AG08395 (cell line): ENCODE measurements around the gene ARID1B.

Experiments used
- DNase-seq: peaks from one replicate; pipeline ENCODE4 v3.0.0; 2012; ENCODE audit warnings: mixed read lengths, low spot score

Gene ARID1B

DNA sequence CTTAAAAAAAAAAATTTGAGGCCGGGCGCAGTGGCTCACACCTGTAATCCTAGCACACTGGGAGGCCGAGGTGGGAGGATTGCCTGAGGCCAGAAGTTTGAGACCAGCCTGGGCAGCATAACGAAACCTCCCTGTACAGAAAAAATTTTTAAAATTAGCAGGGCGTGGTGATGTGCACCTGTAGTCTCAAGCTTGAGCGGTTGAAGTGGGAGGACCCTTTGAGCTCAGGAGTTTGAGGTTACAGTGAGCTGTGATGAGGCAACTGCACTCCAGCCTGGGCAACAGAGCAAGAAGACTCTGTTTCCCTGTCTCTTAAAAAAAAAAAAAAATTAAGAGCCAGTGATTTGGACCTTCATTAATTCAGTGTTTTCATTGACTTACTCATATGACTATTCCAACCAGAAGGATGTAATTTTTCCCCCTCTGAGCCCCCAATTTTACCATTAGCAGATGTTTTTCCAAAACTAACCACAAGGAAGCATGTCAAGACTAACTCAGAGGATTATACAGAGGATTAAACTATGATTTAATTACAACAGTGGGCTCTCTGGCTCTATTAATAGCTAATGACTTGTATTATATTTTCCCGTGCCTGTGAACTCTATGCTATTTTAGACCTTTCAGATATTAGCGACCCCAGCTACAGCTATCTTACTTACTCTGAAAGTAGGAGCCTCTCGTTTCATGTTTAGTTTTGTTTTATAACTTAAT lies 75.1 kb downstream of the ARID1B start:
- no peak for DNase-seq

DNA sequence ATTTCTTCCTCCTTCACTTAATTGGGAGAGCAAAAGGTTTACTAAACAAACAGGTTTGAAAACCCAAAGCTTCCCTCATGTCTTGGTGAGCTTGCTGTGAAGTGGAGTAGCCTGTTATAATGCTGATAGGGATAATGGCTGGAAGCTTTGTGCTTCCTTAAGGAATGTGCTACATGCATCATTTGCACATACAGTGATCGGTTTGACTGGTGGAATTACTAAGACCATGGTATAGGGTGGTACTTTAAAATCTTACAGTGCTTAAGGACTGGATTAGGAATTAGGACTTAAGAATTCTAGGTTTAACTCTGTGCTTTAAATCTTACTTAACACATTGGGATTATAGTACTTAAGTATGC lies 75.7 kb downstream of the ARID1B start:
- no peak for DNase-seq

DNA sequence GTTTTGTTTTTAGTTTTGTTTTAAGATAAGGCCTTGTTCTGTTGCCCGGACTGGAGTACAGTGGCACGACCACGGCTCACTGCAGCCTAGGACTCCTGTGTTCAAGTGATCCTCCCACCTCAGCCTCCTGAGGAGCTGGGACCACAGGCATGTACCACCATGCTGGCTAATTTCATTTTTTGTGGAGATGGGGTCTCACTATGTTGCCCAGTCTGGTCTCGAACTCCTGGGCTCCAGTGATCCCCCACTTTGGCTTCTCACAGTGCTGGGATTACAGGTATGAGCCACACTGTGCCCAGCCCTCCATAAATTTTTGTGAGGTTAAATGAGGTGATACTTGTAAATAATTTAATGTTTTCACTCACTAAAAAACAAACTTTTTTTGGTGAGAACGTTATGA lies 76.6 kb downstream of the ARID1B start:
- DNase-seq, result no peak

DNA sequence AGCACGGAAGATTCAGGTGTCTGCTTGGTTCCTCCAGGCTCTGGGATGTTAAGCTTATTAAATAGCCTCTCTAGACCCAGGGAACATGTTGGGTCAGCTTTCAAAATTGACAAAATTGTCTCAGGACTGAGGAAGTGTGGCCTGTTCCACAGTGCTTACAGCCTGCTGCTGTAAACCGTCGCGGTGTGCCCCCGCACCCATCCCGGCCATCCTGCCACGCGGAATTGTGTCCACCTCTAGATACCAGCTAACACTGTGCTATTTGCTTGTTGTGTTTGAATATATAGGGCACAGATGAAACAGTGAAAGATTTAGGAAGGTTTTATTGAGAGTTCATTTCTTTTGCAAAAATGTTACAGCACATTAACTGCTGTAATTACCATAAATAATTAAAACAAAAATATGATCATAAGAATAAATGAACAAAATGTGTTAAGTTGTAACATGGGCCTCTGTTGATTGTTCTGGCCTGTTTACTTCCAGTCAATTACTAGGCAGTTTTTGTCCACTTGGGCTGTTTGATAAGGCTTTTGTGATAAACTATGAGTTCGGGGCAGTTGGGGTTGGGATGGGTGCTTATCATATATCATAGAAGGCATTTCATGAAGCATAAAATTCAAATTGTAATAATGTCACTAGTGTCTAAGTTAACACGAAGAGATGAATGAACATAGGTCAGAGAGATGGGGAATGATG lies 77.4 kb downstream of the ARID1B start:
- no peak for DNase-seq

DNA sequence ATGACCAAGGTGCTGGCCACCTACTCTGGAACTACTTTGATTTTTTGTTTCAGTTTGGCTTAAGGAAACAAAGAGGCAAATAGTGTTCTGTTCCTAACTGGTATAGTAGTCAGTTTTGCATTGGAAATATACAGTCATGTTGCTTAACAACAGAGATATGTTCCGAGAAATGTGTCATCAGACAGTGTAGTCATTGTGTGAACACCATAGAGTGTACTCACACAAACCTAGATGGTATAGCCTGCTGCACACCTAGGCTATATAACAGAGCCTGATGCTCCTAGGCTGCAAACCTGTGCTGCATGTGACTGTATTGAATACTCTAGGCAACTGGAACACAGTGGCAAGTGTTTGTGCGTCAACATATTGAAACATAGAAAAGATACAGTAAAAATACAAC lies 80.4 kb downstream of the ARID1B start:
- DNase-seq, result no peak

DNA sequence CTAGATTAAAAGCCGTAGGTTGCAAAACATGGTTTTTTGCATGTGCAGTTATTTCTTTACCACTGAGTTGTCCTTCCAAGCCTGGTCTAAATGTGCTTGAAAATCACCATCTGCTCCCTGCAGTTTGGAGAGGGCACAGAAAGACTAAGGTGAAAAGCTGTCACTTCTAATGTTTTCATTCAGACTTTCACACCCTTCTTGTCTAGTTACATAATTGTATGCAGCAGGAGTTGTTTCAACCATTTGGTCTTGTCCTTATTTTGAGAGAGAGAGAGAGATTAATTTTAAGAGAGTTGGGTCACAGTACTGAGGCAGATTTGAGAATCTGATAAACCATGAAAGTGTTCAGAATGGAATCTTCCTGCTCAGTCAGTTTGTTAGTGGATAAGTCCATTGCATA lies 82.5 kb downstream of the ARID1B start:
- DNase-seq, result no peak

DNA sequence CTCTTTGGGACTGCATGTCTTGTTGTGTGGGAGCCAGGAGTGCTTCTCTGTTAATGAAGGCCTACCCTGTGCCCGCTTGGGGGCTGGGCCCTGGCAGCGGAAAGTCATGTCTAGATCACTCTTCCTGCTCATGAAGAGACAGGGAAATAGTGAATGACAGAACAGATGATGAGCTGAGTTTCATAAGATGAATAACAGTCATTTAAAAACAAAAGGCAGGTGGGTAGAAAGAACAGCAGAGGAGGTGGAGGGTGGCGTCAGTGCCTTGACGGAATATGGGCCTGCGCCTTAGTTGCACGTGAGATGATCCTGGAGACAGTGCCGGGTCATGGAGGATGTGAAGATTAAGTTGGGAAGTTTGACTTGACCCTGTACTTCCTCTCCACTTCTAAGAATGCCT lies 85.5 kb downstream of the ARID1B start:
- no peak for DNase-seq

DNA sequence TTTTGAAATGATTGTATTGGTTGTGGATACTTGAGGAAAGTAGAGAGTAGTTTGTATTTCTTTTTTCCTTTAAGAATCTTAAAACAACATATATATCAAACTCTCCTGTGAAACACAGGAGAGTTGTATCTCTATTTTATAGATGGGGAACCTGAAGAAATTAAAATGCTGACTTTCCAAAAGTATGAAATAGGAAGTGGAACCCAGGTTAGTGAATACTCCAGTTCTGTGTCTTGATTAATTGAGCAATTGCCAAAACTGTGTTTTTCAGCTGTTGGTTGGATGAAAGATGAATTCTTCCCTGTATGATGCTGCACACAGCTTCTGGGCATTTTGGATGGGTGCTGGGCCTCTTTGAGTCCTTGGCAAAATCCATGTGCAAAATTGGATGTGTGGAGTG lies 86.3 kb downstream of the ARID1B start:
- DNase-seq, result no peak

DNA sequence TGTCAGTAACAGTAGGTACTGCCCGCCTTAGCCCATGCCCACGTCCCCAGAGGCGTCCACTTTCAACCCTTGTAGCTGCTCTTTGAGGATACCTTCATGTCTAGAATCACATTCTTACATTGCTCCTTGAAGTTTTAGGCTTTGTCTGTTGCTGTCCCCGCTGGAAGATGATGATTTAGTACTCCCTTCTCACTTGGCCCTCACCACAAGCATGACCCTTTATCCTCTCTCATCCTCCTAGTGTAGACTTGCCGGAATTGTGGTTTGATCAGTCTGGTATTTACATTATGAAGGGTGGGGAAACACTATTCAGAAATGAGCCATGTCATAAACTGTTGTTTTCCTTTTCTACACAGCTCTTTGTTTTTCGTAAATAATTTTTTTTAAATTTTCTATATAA lies 87.4 kb downstream of the ARID1B start:
- DNase-seq, result no peak

DNA sequence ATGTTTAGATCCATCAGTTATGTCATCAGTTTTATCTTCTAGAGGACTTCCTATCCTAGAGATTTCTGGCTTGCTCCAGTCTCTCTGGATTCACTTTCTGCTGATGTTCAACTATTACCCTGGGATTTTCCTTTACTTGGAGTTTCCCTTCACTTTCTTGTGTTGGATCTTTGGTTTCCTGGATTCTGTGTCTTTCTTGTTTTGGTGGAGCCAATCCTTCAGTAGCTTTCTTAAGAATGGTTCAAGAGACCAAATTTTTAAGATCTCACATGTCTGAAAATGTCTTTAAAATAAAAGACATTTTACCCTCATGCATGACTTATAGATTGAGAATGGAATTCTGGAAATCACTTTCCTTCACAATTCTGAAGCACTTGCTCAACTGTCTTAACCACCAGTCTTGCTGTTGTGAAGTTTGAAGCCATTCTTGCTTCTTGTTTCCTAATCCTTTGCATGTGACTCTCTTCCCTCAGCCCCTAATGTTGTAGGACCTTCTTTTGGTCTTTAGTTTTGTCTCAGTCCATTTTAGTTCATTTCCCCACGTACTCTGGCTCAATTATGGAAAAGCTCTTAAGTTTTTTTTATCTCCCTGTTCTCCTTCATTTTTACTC lies 87.9 kb downstream of the ARID1B start:
- DNase-seq, result no peak

DNA sequence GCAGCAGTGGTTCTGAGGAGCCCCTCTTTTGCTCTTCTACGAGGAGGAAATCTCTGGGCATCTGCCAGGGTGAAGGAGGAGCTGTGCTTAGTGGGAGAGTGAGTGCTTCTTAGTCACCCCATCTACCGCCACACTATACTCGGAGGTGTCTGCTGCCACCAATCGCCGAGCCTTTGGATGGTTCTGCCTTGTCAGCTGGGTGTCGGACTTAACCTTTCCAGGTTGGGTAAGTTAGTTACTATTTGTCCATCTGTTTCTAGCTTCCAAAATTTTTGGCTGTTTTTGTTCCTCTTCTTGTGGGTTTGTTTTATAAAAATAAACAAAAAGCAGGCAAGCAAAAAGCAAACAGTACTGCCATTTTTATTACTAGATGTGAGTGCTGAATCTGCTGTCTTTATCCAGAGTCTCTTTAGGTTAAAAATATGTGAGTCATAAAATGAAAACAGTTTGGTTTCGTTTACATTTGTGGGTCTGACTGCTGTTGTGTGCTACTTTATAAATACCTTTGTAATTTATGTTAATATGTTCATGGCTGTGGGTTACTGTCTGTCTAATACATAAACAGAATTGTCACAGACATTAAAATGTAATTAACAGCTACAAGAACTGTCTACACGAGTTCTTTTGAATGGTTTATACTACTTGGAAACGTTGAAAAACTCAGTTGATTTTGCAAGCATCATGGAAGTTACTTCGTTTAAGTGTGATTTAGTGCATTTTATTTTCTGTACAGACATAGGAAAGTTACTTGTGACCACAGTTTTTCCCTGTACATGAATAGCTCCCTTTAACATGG lies 89.2 kb downstream of the ARID1B start:
- DNase-seq, result no peak

DNA sequence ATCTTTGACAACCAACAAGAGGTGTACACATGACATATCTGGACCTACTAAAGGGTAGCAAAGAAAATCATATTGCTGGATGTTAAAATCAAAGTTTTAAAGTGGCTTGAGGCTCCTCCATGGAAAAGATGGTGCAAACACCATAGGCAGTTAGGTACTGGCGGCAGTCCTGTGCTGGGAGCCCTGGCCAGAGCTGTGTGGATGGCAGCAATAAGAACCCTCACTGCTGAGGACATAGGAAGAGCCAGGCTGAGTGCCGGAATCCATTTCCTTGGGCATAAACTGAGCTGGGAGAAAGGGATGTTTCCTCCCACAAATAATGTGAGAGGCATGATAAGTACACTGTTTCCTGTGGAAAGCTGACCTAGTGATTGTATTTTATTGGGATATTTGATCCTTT lies 89.9 kb downstream of the ARID1B start:
- DNase-seq, result no peak

DNA sequence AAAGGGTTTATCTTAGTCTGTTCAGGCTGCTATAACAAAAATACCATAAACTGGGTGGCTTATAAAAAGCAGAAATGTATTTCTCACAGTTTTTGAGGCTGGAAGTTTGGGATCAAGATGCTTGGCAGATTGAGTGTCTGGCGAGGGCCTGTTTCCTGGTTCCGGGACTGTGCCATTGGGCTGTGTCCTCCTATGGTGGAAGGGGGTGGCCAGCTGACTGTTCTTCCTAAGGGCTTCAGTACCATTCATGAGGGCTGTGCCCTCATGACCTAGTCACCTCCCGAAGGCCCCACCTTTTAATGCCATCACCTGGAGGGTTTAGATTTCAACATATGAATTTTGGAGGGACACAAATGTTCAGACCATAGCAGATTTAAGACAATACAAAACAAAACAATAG lies 91.2 kb downstream of the ARID1B start:
- no peak for DNase-seq

DNA sequence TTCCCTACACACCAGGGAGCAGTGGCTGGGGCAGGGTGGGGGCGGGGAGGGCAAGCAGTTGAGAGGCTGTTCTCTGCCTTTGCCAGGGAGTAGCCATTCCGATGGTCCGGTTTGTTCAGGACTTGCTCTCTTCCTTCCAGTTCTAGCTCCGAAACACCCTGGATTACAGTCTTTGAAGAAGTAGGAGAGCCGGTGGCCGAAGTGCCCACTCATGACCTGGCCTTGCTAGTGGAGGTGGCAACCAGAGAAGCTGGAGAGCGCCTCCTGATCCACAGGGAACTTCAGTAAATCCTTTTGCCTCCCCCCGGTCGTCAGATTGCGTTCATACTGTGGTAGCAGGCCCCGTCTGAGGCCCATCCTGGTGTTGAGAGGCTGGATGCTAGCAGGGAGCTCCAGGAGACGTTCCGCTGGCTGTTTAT lies 92.8 kb downstream of the ARID1B start:
- DNase-seq, result no peak

DNA sequence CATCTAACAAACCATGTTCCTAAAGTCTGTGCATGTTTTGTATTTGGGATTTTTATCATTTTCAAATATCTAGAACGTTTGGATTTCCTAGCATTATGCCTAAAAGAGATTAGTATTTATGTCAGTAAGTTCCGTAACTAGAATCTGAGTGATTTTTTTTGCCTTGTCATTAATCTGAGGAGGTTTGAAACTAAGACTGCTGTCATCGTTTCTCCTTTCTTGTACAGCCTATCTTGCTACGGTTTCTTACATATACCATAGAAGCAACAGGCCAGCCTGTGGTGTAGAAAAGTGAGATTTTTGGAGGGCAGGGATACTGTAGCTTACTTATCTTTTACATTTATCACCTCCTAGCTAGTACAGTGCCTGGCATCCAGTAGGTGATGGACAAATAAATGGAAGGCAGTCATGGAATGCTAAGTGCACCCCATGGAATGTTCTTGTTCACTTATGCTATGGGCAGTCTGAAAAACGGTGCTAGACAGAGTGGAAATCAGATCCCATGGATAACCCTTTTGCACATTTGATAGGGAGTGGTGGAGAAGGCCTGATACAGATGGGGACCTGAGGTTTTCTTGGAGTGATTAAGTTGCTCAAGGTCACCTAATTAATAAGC lies 93.9 kb downstream of the ARID1B start:
- DNase-seq, result no peak

DNA sequence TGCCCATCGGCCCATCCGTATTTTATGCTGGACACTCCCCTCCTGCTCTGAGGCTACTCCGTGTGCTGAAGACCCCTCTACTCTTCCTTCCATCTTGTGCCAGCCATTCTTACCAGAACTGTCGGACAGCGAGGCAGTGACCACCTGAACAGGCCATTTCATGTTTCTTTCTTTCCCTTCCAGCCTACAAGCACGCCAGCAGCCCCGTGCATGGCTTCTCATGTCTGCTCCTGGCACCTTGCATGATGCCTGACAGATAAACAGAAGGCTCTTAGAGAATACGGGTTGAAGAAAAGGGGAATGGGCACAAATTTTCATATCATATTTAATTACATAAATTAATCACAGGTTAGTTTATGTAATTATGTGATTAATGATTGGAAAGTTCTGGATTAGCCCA lies 95.7 kb downstream of the ARID1B start:
- no peak for DNase-seq

DNA sequence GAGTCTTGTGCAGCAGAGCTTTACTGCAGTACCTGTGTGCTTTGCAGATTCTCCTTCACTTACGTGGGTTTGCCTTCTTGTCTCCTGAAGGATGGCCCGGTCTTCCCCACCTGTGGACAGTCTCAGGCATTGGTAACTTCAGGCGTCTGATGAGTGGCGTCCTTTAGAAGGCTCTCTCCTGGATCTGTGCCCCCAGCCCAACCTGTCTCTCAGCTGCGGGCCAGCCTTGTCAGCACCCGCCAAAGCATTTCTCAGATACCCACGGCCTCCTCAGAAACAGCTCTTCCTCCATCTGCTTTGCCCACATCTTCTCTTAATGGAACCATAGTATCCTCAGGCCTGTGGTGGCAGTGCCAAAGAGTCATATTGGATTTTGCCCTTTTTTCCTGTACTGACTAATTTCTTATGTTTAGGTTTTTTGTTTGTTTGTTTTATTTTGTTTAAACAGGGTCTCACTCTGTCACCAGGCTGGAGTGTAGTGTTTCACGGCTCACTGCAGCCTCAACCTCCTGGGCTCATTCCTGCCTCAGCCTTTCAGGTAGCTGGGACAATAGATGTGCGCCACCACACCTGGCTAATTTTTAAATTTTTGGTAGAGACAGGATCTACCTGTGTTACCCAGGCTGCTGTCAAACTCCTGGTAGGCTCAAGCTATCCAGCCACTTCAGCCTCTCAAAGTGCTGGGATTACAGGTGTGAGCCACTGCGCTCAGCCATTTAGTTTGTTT lies 96.6 kb downstream of the ARID1B start:
- DNase-seq, result no peak

DNA sequence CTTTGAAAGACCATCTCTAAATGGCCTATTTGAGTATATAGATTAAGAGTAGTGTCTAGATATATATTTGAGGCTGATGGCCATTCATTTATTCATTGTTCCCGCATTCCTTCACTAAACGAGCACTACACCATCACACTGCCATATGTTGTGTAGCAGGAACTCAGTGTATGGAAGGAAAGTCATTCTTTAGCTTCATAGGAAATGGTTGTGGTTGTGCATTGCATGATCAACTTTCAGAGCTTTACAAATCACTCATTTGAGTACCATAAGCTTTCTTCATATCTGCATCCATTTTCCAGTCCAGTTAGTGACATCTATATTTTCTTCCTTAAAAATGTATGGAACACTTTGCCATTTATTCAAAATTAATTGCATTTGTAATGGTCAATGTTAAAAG lies 97.9 kb downstream of the ARID1B start:
- no peak for DNase-seq

DNA sequence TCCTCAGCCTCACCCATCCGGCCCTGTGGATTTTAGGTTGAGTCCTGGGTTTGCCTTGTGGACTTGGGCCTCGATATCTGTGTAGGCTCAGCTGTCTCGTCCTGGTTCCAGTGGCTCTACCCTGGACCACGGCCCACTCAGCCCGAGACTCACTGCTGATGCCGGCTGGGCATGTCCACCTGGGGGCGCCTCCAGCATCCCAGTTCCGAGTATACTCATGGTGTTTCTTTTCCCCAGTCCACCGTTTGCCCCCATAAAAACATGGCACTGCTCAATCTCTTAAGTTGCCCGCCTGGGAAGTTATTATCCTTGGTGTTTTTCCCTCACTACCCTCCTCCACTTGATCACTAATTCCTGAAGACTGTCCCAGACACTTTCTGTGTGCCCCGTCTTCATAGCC lies 99.1 kb downstream of the ARID1B start:
- DNase-seq, result no peak

DNA sequence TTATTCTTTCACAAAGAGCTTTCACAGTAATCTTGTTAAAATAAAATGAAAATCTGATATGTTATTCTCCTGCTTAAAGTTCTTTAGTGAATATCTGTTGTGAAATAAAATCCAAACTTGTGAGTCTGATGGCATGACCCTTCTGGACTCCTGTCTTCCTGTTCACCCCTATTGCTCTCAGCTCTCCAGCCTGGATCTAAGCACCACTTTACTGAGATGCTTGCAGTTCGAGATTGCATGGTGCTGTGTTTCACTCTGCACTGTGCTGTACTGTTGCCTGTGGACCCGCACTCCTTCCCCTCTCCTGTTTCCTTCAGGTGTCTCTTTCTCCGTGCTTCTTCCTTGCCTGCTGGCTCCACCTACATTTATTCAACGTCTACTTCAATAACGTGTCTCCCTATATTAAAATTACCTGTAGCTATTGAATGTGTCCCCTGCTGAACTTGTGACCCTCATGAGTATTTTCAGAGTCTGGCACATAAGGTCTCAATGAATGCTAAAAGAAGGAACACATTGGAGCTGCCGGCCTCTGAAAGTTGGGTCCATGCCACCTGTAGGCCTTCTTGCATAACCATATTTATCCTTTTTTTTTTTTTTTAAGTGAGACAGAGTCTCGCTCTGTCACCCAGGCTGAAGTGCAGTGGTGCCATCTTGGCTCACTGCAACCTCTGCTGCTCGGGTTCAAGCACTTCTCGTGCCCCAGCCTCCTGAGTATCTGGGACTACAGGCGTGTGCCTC lies 100.1 kb downstream of the ARID1B start:
- no peak for DNase-seq

DNA sequence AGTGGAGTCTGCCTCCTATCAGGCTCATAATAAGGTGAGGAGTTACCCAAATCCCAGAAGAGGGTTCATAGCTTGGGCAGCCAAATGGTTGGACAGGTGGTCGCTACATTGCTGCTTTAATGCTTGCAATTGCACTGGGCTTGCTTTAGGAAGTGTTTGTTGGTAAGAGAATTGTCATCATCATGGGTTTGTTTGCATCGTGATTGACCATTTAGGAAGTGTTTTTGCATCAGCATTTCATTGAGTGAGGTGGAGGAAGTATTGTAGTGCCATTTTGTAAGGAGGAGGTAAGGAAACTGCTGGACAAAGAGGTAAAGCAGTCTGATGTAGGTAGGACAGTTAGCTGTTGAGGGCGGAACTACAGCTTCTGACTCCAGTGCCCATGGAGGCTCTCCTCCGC lies 101.5 kb downstream of the ARID1B start:
- DNase-seq, result no peak
